Measurements from ENCODE around the gene ZC3H4. TPM values are rescaled to one million over a fixed set of nuclear protein-coding genes. Genes with fewer than 3 reads are reported as not detected.

ZC3H4 gene
- total and polyA plus RNA-seq, 2 donors (not counting 3 experiments of a cell fraction or from before 2014, with no cell fraction given) = 6.2 to 63.9 TPM

- POLR2A ChIA-PET = no interaction called here
- no peak overlapping the region for H3K9ac ChIP-seq (replicated peaks; ENCODE audit: extremely low read depth, insufficient read depth, low read length)
- BruUV-seq (replicated peaks) = no TSS peak
- no peak overlapping the region for H2AFZ ChIP-seq (ENCODE audit: low read depth, low read length)
- H3K9me3 ChIP-seq (replicated peaks; ENCODE audit: control insufficient read depth, insufficient read depth, low read length) = no peaks in the 10 kb centered on the region
- dilution Hi-C loops (cut with MboI; ENCODE audit: extremely low pct_ligation_motif_present, low sequenced_read_pairs) = no loop called here
- H3K27ac ChIP-seq (ENCODE audit: insufficient read depth, low read depth, low read length) = no peak overlapping the region
- H3K79me2 ChIP-seq (ENCODE audit: control insufficient read depth, insufficient read depth, low read length) = peaks cover 53% of the 10 kb centered on the region
- H3K36me3 ChIP-seq (ENCODE audit: control insufficient read depth in 2 of 2, extremely low read depth in 1 of 2, insufficient read depth in 2 of 2, low read length in 2 of 2) = peaks cover 0 to 15% of the 10 kb centered on the region in 2 experiments
- no peak overlapping the region for H3K4me3 ChIP-seq (replicated peaks in 1 of 3; ENCODE audit: insufficient read depth in 1 of 3, low read depth in 1 of 3, low read length in 3 of 3)
- no peaks in the 10 kb centered on the region for H3K4me1 ChIP-seq (ENCODE audit: control insufficient read depth, extremely low read depth, insufficient read depth, low read length)
- DNase-seq (ENCODE audit: low read depth, low spot score) = no peak
- H3K9me1 ChIP-seq (replicated peaks; ENCODE audit: control insufficient read depth, extremely low read depth, insufficient read depth, low read length) = no peaks in the 10 kb centered on the region
- no peaks in the 10 kb centered on the region for H3K27me3 ChIP-seq (ENCODE audit: control insufficient read depth in 2 of 2, insufficient read depth in 2 of 2, low read length in 2 of 2)
- CTCF ChIA-PET = interaction anchor here (1.1 kb wide), 1 partner anchor 31 kb away, joined by 3 read pairs; no protein-coding TSS in a partner anchor
- no peak overlapping the region for H3K4me2 ChIP-seq (ENCODE audit: insufficient read depth, low read length)
- no peaks in the 10 kb centered on the region for H4K20me1 ChIP-seq (replicated peaks; ENCODE audit: control insufficient read depth, extremely low read depth, insufficient read depth, low read length)
- no peak for TF ChIP-seq JUN (IDR thresholded peaks at IDR 0.05; ENCODE audit: borderline replicate concordance, insufficient read depth, insufficient read length, low read depth)
- TF ChIP-seq EZH2 (IDR thresholded peaks at IDR 0.05; ENCODE audit: borderline replicate concordance, low read depth, low read length, severe bottlenecking) = no peak
- no peak for TF ChIP-seq POLR2A (IDR thresholded peaks at IDR 0.05; ENCODE audit: low read depth, low read length)
- TF ChIP-seq, protein P1, sequence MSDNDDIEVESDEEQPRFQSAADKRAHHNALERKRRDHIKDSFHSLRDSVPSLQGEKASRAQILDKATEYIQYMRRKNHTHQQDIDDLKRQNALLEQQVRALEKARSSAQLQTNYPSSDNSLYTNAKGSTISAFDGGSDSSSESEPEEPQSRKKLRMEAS (IDR thresholded peaks at IDR 0.05; ENCODE audit: insufficient read depth, insufficient read length) = no peak
- no peak for TF ChIP-seq MYC (IDR thresholded peaks at IDR 0.05; ENCODE audit: low read depth, low read length)
- no peak for TF ChIP-seq POLR2AphosphoS5 (IDR thresholded peaks at IDR 0.05; ENCODE audit: insufficient read depth, low read depth, low read length)
- TF ChIP-seq GATA2 (IDR thresholded peaks at IDR 0.05; ENCODE audit: insufficient read depth, insufficient read length, low read depth, low read length) = no peak
- TF ChIP-seq, protein P2, sequence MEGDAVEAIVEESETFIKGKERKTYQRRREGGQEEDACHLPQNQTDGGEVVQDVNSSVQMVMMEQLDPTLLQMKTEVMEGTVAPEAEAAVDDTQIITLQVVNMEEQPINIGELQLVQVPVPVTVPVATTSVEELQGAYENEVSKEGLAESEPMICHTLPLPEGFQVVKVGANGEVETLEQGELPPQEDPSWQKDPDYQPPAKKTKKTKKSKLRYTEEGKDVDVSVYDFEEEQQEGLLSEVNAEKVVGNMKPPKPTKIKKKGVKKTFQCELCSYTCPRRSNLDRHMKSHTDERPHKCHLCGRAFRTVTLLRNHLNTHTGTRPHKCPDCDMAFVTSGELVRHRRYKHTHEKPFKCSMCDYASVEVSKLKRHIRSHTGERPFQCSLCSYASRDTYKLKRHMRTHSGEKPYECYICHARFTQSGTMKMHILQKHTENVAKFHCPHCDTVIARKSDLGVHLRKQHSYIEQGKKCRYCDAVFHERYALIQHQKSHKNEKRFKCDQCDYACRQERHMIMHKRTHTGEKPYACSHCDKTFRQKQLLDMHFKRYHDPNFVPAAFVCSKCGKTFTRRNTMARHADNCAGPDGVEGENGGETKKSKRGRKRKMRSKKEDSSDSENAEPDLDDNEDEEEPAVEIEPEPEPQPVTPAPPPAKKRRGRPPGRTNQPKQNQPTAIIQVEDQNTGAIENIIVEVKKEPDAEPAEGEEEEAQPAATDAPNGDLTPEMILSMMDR (IDR thresholded peaks at IDR 0.05; ENCODE audit: extremely low read depth in 1 of 2, insufficient read depth in 1 of 2, low read depth in 1 of 2, low read length in 2 of 2) = no peak
- TF ChIP-seq FOS (IDR thresholded peaks at IDR 0.05; ENCODE audit: borderline replicate concordance, insufficient read depth, low read length) = no peak
- FAIRE-seq = no peak
- intact Hi-C loops (cut with micrococcal nuclease) = no loop called here
These were observed 18.8 kb downstream of the ZC3H4 start for GRCh38 chr19:47094557-47095475.
